Measurements from ENCODE around the gene PTPRQ.

Gene PTPRQ

GRCh38 chr12:80556566-80556965 lies 112.5 kb downstream of the PTPRQ start:
- TF ChIP-seq GATA1 (IDR thresholded peaks at IDR 0.05; ENCODE audit: low read depth, low read length) (no peak), POLR2A (IDR thresholded peaks at IDR 0.05; ENCODE audit: low read length) (no peak)
- DNase-seq = no peak

GRCh38 chr12:80559766-80560165 lies 115.7 kb downstream of the PTPRQ start:
- TF ChIP-seq GATA1 (IDR thresholded peaks at IDR 0.05; ENCODE audit: low read depth, low read length) (no peak), POLR2A (IDR thresholded peaks at IDR 0.05; ENCODE audit: low read length) (no peak)
- DNase-seq = no peak

- no peak for TF ChIP-seq GATA1 (IDR thresholded peaks at IDR 0.05; ENCODE audit: low read depth, low read length)
- no peak for TF ChIP-seq POLR2A (IDR thresholded peaks at IDR 0.05; ENCODE audit: low read length)
- no peak for DNase-seq
These were observed 121.2 kb downstream of the PTPRQ start for GRCh38 chr12:80565271-80565670.

- no peak for TF ChIP-seq GATA1 (IDR thresholded peaks at IDR 0.05; ENCODE audit: low read depth, low read length)
- no peak for TF ChIP-seq POLR2A (IDR thresholded peaks at IDR 0.05; ENCODE audit: low read length)
- no peak for DNase-seq
These were observed 123.4 kb downstream of the PTPRQ start for GRCh38 chr12:80567401-80567800.

- DNase-seq = no peak
- TF ChIP-seq POLR2A (IDR thresholded peaks at IDR 0.05; ENCODE audit: low read length) = no peak
These were observed 132.8 kb downstream of the PTPRQ start for GRCh38 chr12:80576641-80577418.

- no peak for TF ChIP-seq GATA1 (IDR thresholded peaks at IDR 0.05; ENCODE audit: low read depth, low read length)
- TF ChIP-seq POLR2A (IDR thresholded peaks at IDR 0.05; ENCODE audit: low read length) = no peak
- no peak for DNase-seq
These were observed 136.2 kb downstream of the PTPRQ start for GRCh38 chr12:80580254-80580653.

- TF ChIP-seq GATA1 (IDR thresholded peaks at IDR 0.05; ENCODE audit: low read depth, low read length) = no peak
- DNase-seq = no peak
These were observed 137.7 kb downstream of the PTPRQ start for GRCh38 chr12:80581783-80582182.

GRCh38 chr12:80582431-80582830 lies 138.4 kb downstream of the PTPRQ start:
- no peak for DNase-seq
- no peak for TF ChIP-seq GATA1 (IDR thresholded peaks at IDR 0.05; ENCODE audit: low read depth, low read length)
- TF ChIP-seq POLR2A (IDR thresholded peaks at IDR 0.05; ENCODE audit: low read length) = no peak

- DNase-seq = no peak
- TF ChIP-seq GATA1 (IDR thresholded peaks at IDR 0.05; ENCODE audit: low read depth, low read length) (no peak), POLR2A (IDR thresholded peaks at IDR 0.05; ENCODE audit: low read length) (no peak)
These were observed 145.0 kb downstream of the PTPRQ start for GRCh38 chr12:80589077-80589476.

- no peak for TF ChIP-seq POLR2A (IDR thresholded peaks at IDR 0.05; ENCODE audit: low read length)
- no peak for TF ChIP-seq GATA1 (IDR thresholded peaks at IDR 0.05; ENCODE audit: low read depth, low read length)
- DNase-seq = no peak
These were observed 146.1 kb downstream of the PTPRQ start for GRCh38 chr12:80590085-80590484.

- no peak for DNase-seq
- TF ChIP-seq POLR2A (IDR thresholded peaks at IDR 0.05; ENCODE audit: low read length) (no peak), GATA1 (IDR thresholded peaks at IDR 0.05; ENCODE audit: low read depth, low read length) (no peak)
These were observed 149.7 kb downstream of the PTPRQ start for GRCh38 chr12:80593766-80594165.

GRCh38 chr12:80596509-80596908 lies 152.5 kb downstream of the PTPRQ start:
- no peak for TF ChIP-seq POLR2A (IDR thresholded peaks at IDR 0.05; ENCODE audit: low read length)
- TF ChIP-seq GATA1 (IDR thresholded peaks at IDR 0.05; ENCODE audit: low read depth, low read length) = no peak
- DNase-seq = no peak

- TF ChIP-seq POLR2A (IDR thresholded peaks at IDR 0.05; ENCODE audit: low read length) (no peak), GATA1 (IDR thresholded peaks at IDR 0.05; ENCODE audit: low read depth, low read length) (no peak)
- DNase-seq = peak; percentile 1 to 8
These were observed 154.1 kb downstream of the PTPRQ start for GRCh38 chr12:80598004-80598606.

GRCh38 chr12:80602455-80602854 lies 158.4 kb downstream of the PTPRQ start:
- no peak for DNase-seq
- TF ChIP-seq POLR2A (IDR thresholded peaks at IDR 0.05; ENCODE audit: low read length) = no peak
